ENCODE measurements around the gene PLP2.
A peak's percentile ranks its signal among the peaks of the same experiment; 100 is the strongest.

The PLP2 gene

GRCh38 chrX:49186125-49187027 is 14.7 kb downstream of the PLP2 start, which contains the start of gene PRICKLE3:
Gene PRICKLE3 (minus strand): TSS chrX:49186373. CDS start chrX:49186297, 76 bp downstream.
- peak; percentile 73 to 78 for DNase-seq

GRCh38 chrX:49187028-49187394 is 15.3 kb downstream of the PLP2 start:
- no peak for DNase-seq

GRCh38 chrX:49187526-49187925 is 15.8 kb downstream of the PLP2 start:
- DNase-seq, result no peak

- no peak for DNase-seq
Measured at GRCh38 chrX:49188468-49189076, 16.9 kb downstream of the PLP2 start.

GRCh38 chrX:49189606-49190005 is 17.9 kb downstream of the PLP2 start:
- DNase-seq, result no peak

GRCh38 chrX:49190821-49191573 is 19.3 kb downstream of the PLP2 start:
- DNase-seq, result peak; percentile 95

GRCh38 chrX:49191574-49192011 is 19.9 kb downstream of the PLP2 start:
- no peak for DNase-seq

GRCh38 chrX:49192722-49193328 is 21.1 kb downstream of the PLP2 start:
- DNase-seq, result peak in 1 of 2 donors; percentile 45

GRCh38 chrX:49193542-49193964 is 21.9 kb downstream of the PLP2 start:
- no peak for DNase-seq

- DNase-seq, result no peak
Measured at GRCh38 chrX:49197543-49198087, 25.9 kb downstream of the PLP2 start.

GRCh38 chrX:49198540-49199314 is 27.0 kb downstream of the PLP2 start:
- no peak for DNase-seq

- DNase-seq, result no peak
Measured at GRCh38 chrX:49199315-49199595, 27.6 kb downstream of the PLP2 start.

- peak; percentile 88 to 92 for DNase-seq
Measured at GRCh38 chrX:49199906-49200771, 28.4 kb downstream of the PLP2 start, which contains the start of gene SYP. Gene SYP (minus strand): TSS chrX:49200193. CDS start chrX:49200186, 7 bp downstream.

- DNase-seq, result no peak
Measured at GRCh38 chrX:49202022-49202421, 30.3 kb downstream of the PLP2 start.

- no peak for DNase-seq
Measured at GRCh38 chrX:49203536-49203935, 31.8 kb downstream of the PLP2 start.

- no peak for DNase-seq
Measured at GRCh38 chrX:49204017-49204416, 32.3 kb downstream of the PLP2 start.

- no peak for DNase-seq
Measured at GRCh38 chrX:49204709-49205108, 33.0 kb downstream of the PLP2 start.

- no peak for DNase-seq
Measured at GRCh38 chrX:49205443-49205842, 33.7 kb downstream of the PLP2 start.

GRCh38 chrX:49206543-49206942 is 34.8 kb downstream of the PLP2 start:
- no peak for DNase-seq

- no peak for DNase-seq
Measured at GRCh38 chrX:49208399-49208798, 36.7 kb downstream of the PLP2 start.

All from CD4-positive, alpha-beta T cell treated with Interferon alpha-2 for 1 hour (primary cell).